ENCODE results near the gene TRIM33.

Gene TRIM33

GRCh38 chr1:114550336-114550735 lies 39.3 kb upstream of the TRIM33 start:
- no peak for TF ChIP-seq CTCF (IDR thresholded peaks at IDR 0.05; ENCODE audit: control extremely low read depth, extremely low read depth, low read depth, missing control alignments)
- CTCF ChIA-PET, result interaction anchor here (0.9 to 5.5 kb wide), 3 partner anchors 10 to 212 kb away, joined by 3 to 21 read pairs (median 3); no protein-coding TSS in a partner anchor
- DNase-seq (ENCODE audit: extremely low spot score), result no peak
- POLR2A ChIA-PET, result no interaction called here

GRCh38 chr1:114549137-114549536 lies 38.1 kb upstream of the TRIM33 start:
- DNase-seq (ENCODE audit: extremely low spot score), result no peak
- POLR2A ChIA-PET, result no interaction called here
- TF ChIP-seq CTCF (IDR thresholded peaks at IDR 0.05; ENCODE audit: control extremely low read depth, extremely low read depth, low read depth, missing control alignments), result no peak
- CTCF ChIA-PET, result interaction anchor here (1.0 to 5.5 kb wide), 3 partner anchors 11 to 266 kb away, joined by 3 to 21 read pairs (median 3); no protein-coding TSS in a partner anchor

- CTCF ChIA-PET, result interaction anchor here (0.7 to 5.5 kb wide), 3 partner anchors 11 to 28 kb away, joined by 3 to 21 read pairs (median 3); no protein-coding TSS in a partner anchor
- no peak for TF ChIP-seq CTCF (IDR thresholded peaks at IDR 0.05; ENCODE audit: control extremely low read depth, extremely low read depth, low read depth, missing control alignments)
- no peak for DNase-seq (ENCODE audit: extremely low spot score)
- POLR2A ChIA-PET, result no interaction called here
These were observed 36.1 kb upstream of the TRIM33 start for GRCh38 chr1:114547076-114547475.

- no peak for TF ChIP-seq CTCF (IDR thresholded peaks at IDR 0.05; ENCODE audit: control extremely low read depth, extremely low read depth, low read depth, missing control alignments)
- CTCF ChIA-PET, result interaction anchor here (0.9 to 5.5 kb wide), 2 partner anchors 14 to 16 kb away, joined by 3 to 21 read pairs; no protein-coding TSS in a partner anchor
- DNase-seq (ENCODE audit: extremely low spot score), result no peak
- POLR2A ChIA-PET, result no interaction called here
These were observed 34.8 kb upstream of the TRIM33 start for GRCh38 chr1:114545796-114546195.

GRCh38 chr1:114545315-114545714 lies 34.3 kb upstream of the TRIM33 start:
- POLR2A ChIA-PET, result no interaction called here
- no peak for TF ChIP-seq CTCF (IDR thresholded peaks at IDR 0.05; ENCODE audit: control extremely low read depth, extremely low read depth, low read depth, missing control alignments)
- DNase-seq (ENCODE audit: extremely low spot score), result no peak
- CTCF ChIA-PET, result interaction anchor here (0.9 to 5.5 kb wide), 2 partner anchors 15 kb away, joined by 3 to 21 read pairs; no protein-coding TSS in a partner anchor

GRCh38 chr1:114540821-114541220 lies 29.8 kb upstream of the TRIM33 start:
- TF ChIP-seq CTCF (IDR thresholded peaks at IDR 0.05; ENCODE audit: control extremely low read depth, extremely low read depth, low read depth, missing control alignments), result no peak
- ChIA-PET CTCF (no interaction called here), POLR2A (no interaction called here)
- DNase-seq (ENCODE audit: extremely low spot score), result no peak
